Kidney epithelial cell (primary cell): ENCODE data around the gene MFN2. TPM values are rescaled to one million over a fixed set of nuclear protein-coding genes. Genes with fewer than 3 reads are reported as not detected.

Source experiments
- DNase-seq: peaks from one replicate; pipeline ENCODE4 v3.0.0-alpha.2; 2010; ENCODE audit warnings: low read depth
- H3K27me3 ChIP-seq: 2 replicates; pipeline ENCODE4 v1.6.0; 2011; ENCODE audit warnings: low read length; ENCODE audit not compliant: control insufficient read depth, insufficient read depth
- H3K36me3 ChIP-seq: 2 replicates; pipeline ENCODE4 v1.5.1; 2011; ENCODE audit warnings: low read length; ENCODE audit not compliant: control insufficient read depth, insufficient read depth
- H3K4me3 ChIP-seq: 2 replicates; pipeline ENCODE4 v1.5.1; 2011; ENCODE audit warnings: low read depth, mild to moderate bottlenecking, control low read depth, low read length
- total RNA-seq: library from RNA; depleted of rRNA; stranded (reverse); fragments of >200 nt; gene quantifications from 2 replicates; pipeline ENCODE4 v1.2.3, GENCODE V29; 2015
- TF ChIP-seq, protein P1 (sequence below): IDR thresholded peaks from 2 replicates; pipeline ENCODE4 v1.5.1; 2011; ENCODE audit warnings: mild to moderate bottlenecking, moderate library complexity, low read length, control low read depth, inconsistent platforms; ENCODE audit not compliant: insufficient read depth, poor library complexity, severe bottlenecking

Gene MFN2
- total RNA-seq, 1 donor from 2014 or later, result 78.2 TPM

DNA sequence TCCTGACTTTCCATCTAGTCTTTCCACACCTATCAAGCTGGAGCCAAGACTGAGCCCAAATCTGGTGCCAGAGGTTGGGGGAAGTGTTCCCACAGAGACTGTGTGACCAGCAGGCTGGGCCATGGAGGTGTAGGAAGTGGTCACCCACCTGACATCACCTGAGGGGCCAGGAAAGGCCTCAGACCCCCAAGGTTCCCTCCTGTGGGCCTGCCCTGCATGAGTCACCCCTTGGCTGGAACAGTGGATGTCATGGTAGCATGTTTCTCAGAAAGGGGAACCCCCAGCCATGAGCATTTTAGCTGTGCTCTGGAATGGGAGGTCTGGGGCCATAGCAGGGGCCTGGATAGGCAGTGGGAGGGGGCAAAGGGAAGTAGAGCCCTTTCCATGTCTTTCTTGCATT lies 77.1 kb downstream of the MFN2 start:
- Histone ChIP-seq H3K36me3 (no peaks in the 10 kb centered on the region), H3K27me3 (peaks cover 9% of the 10 kb centered on the region), H3K4me3 (no peak overlapping the region)
- DNase-seq, result no peak
- TF ChIP-seq, protein P1, sequence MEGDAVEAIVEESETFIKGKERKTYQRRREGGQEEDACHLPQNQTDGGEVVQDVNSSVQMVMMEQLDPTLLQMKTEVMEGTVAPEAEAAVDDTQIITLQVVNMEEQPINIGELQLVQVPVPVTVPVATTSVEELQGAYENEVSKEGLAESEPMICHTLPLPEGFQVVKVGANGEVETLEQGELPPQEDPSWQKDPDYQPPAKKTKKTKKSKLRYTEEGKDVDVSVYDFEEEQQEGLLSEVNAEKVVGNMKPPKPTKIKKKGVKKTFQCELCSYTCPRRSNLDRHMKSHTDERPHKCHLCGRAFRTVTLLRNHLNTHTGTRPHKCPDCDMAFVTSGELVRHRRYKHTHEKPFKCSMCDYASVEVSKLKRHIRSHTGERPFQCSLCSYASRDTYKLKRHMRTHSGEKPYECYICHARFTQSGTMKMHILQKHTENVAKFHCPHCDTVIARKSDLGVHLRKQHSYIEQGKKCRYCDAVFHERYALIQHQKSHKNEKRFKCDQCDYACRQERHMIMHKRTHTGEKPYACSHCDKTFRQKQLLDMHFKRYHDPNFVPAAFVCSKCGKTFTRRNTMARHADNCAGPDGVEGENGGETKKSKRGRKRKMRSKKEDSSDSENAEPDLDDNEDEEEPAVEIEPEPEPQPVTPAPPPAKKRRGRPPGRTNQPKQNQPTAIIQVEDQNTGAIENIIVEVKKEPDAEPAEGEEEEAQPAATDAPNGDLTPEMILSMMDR, result no peak

DNA sequence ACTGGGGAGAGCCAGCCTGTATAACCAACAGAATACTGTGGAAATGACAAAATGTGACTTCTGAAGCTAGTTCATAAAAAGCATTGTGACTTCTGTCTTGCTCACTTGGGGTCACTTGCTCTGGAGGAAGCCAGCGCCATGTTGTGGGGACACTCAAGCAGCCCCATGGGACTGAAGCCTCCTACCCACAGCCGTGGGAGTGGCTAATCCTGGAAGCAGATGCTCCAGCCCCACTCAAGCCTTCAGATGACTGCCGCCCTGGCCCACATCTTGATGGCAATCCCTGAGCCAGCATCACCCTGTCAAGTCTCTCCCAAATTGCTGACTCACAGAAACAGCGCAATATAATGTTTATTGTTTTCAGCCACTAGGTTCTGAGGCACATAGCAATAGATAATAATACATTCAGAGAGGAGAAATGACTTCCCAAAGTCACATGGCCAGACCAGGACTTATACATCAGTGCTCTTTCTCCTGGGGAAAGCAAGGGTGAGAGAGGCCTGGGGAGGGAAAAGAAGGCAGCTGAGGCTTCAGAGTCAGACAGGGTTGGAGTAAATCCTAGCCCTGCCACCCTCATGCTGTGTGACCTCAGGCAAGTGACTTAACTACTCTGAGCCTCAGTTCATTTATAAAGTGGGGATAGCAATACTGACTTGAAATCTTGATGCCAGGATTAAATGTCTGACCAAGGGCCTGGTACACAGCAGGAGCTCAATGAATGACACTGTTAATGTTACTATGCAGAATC lies 77.9 kb downstream of the MFN2 start:
- H3K4me3 ChIP-seq, result no peak overlapping the region
- TF ChIP-seq, protein P1, result no peak
- DNase-seq, result no peak
- peaks cover 12% of the 10 kb centered on the region for H3K27me3 ChIP-seq
- H3K36me3 ChIP-seq, result no peaks in the 10 kb centered on the region

DNA sequence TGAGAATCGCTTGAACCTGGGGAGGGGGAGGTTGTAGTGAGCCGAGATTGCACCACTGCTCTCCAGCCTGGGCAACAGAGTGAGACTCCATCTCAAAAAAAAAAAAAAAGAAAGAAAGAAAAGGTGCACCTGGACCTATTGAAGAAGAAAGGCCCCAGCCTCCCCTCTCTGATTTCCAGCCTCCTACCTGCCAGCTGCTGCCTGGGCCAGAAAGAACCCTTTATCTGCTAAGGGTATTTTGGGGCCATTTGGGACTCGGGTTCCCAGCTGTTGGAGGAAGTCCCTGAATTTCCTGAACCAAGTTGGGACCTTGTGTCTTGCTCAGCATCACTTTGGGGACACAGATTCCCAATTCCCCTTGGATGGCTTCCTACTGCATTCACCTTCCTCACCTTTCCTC lies 79.0 kb downstream of the MFN2 start:
- no peaks in the 10 kb centered on the region for H3K36me3 ChIP-seq
- no peak overlapping the region for H3K4me3 ChIP-seq

DNA sequence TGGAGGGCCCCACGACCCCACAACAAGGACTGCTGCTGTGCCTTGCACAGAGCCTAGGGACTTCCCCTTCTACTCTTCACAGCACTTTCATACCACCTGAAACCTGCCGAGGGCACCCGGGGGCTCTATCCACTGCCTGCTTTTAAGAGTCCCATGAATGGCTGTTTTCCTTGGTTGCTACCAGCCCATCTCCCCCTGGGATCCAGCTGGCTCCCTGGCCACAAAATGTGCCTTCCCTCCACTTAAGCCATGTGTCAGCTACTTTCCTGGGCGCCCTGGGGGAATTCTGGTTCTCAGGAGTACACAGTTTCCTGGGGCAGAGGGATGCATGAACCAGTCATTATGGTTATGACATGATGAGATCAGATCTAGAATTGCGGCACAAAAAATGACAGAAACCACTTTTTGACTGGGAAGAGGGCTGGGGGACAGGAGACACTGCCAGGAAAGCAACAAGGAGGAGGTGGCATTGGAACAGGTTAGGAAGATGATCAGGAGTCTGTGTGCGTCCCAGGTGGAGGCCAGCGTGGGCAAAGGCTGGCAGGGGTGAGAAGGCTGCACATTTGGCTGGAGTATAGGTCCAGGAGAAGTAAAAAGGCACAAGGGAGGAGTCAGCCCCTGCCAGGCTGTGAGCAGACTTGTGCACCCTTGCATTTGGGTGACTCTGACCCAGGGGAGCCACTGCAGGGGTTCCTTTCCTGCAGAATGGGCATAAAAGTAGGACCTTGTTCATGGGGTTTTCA lies 79.6 kb downstream of the MFN2 start:
- DNase-seq, result no peak
- no peaks in the 10 kb centered on the region for H3K36me3 ChIP-seq
- TF ChIP-seq, protein P1, result no peak
- H3K4me3 ChIP-seq, result no peak overlapping the region
- H3K27me3 ChIP-seq, result peaks cover 29% of the 10 kb centered on the region

More for the DNA sequence above, 79.0 kb downstream of the MFN2 start:
- no peak for DNase-seq
- peaks cover 23% of the 10 kb centered on the region for H3K27me3 ChIP-seq
- TF ChIP-seq, protein P1, result no peak

DNA sequence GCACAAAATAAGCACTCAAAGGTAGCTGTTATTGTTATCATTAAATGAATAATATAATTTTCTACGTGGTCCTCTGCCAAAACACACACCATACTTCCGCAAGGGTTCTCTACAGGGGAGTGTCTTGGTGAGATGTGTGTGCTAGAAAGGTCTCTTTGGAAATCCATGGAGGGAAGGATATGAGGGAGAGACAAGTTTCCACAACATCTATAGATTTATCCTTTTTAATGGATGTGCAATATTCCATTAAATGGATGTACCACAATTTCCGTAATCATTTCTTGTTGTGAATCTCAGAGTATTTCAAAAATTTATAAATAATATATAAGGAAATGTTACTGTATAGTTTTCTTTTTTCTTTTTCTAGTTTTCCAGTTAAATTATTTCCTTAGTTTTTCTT lies 80.3 kb downstream of the MFN2 start:
- no peak for DNase-seq
- H3K4me3 ChIP-seq, result no peak overlapping the region
- H3K27me3 ChIP-seq, result peaks cover 29% of the 10 kb centered on the region
- H3K36me3 ChIP-seq, result no peaks in the 10 kb centered on the region
- TF ChIP-seq, protein P1, result no peak

Other genes starting within 250 kb of the MFN2 start
- 76.7 and 89.8 TPM in 2 replicates for gene AGTRAP, start 244.3 kb upstream of the MFN2 start, total RNA-seq
- not detected in 2 replicates for gene C1orf167, start 218.3 kb upstream of the MFN2 start, total RNA-seq
- gene MTHFR, start 174.5 kb upstream of the MFN2 start, total RNA-seq, result 23.1 and 26.6 TPM in 2 replicates
- 17.6 and 17.7 TPM in 2 replicates for gene CLCN6, start 174.3 kb upstream of the MFN2 start, total RNA-seq
- not detected in 2 replicates for gene NPPA, start 132.7 kb upstream of the MFN2 start, total RNA-seq
- 2.5 and 5.4 TPM in 2 replicates for gene NPPB, start 121.5 kb upstream of the MFN2 start, total RNA-seq
- 97.2 and 108 TPM in 2 replicates for gene KIAA2013, start 54.0 kb upstream of the MFN2 start, total RNA-seq
- 85.7 and 104 TPM in 2 replicates for gene PLOD1, start 45.7 kb upstream of the MFN2 start, total RNA-seq
- gene MIIP, start 39.1 kb downstream of the MFN2 start, total RNA-seq, result 67.4 and 69.9 TPM in 2 replicates
- 0.21 and 1.2 TPM in 2 replicates for gene TNFRSF8, start 82.9 kb downstream of the MFN2 start, total RNA-seq
- gene TNFRSF1B, start 186.5 kb downstream of the MFN2 start, total RNA-seq, result 0.21 and 0.27 TPM in 2 replicates
- 22.2 and 24.0 TPM in 2 replicates for gene VPS13D, start 249.6 kb downstream of the MFN2 start, total RNA-seq